H9 (cell line): Measurements from ENCODE around the gene CXCR4. TPM values are rescaled to one million over a fixed set of nuclear protein-coding genes. Genes with fewer than 3 reads are reported as not detected.

Experiments
- DNase-seq: peaks from one replicate; pipeline ENCODE4 v3.0.0-alpha.2; 2017
- H2AFZ ChIP-seq: one replicate; pipeline ENCODE4 v1.6.1; 2013; ENCODE audit warnings: mild to moderate bottlenecking, low read length, control low read depth, moderate library complexity
- H2AK5ac ChIP-seq: 2 replicates; pipeline ENCODE4 v1.6.1; 2013; ENCODE audit warnings: low read length, control low read depth, mixed read lengths; ENCODE audit not compliant: insufficient read length
- H2BK120ac ChIP-seq: one replicate; pipeline ENCODE4 v1.6.1; 2013; ENCODE audit warnings: low read depth, mild to moderate bottlenecking, low read length, control low read depth, inconsistent platforms; ENCODE audit not compliant: poor library complexity, severe bottlenecking
- H2BK12ac ChIP-seq: 2 replicates; pipeline ENCODE4 v1.6.1; 2013; ENCODE audit warnings: low read length, control low read depth, mixed read lengths, low read depth; ENCODE audit not compliant: insufficient read length
- H2BK15ac ChIP-seq: 2 replicates; pipeline ENCODE4 v1.6.1; 2013; ENCODE audit warnings: low read depth, low read length, control low read depth
- H2BK20ac ChIP-seq: one replicate; pipeline ENCODE4 v1.6.1; 2013; ENCODE audit warnings: low read depth, mild to moderate bottlenecking, low read length, control low read depth, inconsistent platforms; ENCODE audit not compliant: poor library complexity, severe bottlenecking
- H2BK5ac ChIP-seq: 2 replicates; pipeline ENCODE4 v1.6.1; 2013; ENCODE audit warnings: low read length, control low read depth, mixed read lengths; ENCODE audit not compliant: insufficient read length
- H3K14ac ChIP-seq: 2 replicates; pipeline ENCODE4 v1.6.1; 2013; ENCODE audit warnings: low read length, control low read depth; ENCODE audit not compliant: insufficient read depth
- H3K18ac ChIP-seq: 2 replicates; pipeline ENCODE4 v1.6.1; 2013; ENCODE audit warnings: low read depth, mild to moderate bottlenecking, mixed read lengths, low read length, control low read depth; ENCODE audit not compliant: insufficient read length
- H3K23ac ChIP-seq: 2 replicates; pipeline ENCODE4 v1.6.1; 2013; ENCODE audit warnings: low read length, control low read depth, mixed read lengths, low read depth; ENCODE audit not compliant: insufficient read length
- H3K23me2 ChIP-seq: 2 replicates; pipeline ENCODE4 v1.6.1; 2013; ENCODE audit warnings: low read depth, mild to moderate bottlenecking, mixed read lengths, low read length, control low read depth; ENCODE audit not compliant: insufficient read length, poor library complexity, severe bottlenecking
- H3K27ac ChIP-seq: 2 replicates; pipeline ENCODE4 v1.5.1; 2013; ENCODE audit warnings: low read length, control low read depth, mixed read lengths, low read depth; ENCODE audit not compliant: insufficient read length
- H3K27me3 ChIP-seq: 2 replicates; pipeline ENCODE4 v1.6.1; 2013; ENCODE audit warnings: low read length, control low read depth, inconsistent platforms; ENCODE audit not compliant: insufficient read depth
- H3K4ac ChIP-seq: 2 replicates; pipeline ENCODE4 v1.6.1; 2013; ENCODE audit warnings: low read depth, mild to moderate bottlenecking, control low read depth, inconsistent platforms, low read length, moderate library complexity
- H3K4me1 ChIP-seq: 2 replicates; pipeline ENCODE4 v1.6.1; 2013; ENCODE audit warnings: low read length, control low read depth, inconsistent platforms; ENCODE audit not compliant: insufficient read depth
- H3K4me2 ChIP-seq: 2 replicates; pipeline ENCODE4 v1.6.1; 2013; ENCODE audit warnings: low read length, control low read depth, mixed read lengths; ENCODE audit not compliant: insufficient read length, insufficient read depth
- H3K56ac ChIP-seq: 2 replicates; pipeline ENCODE4 v1.6.1; 2013; ENCODE audit warnings: low read depth, mild to moderate bottlenecking, mixed read lengths, low read length, control low read depth; ENCODE audit not compliant: insufficient read length
- H3K79me1 ChIP-seq: 2 replicates; pipeline ENCODE4 v1.6.1; 2013; ENCODE audit warnings: low read depth, mild to moderate bottlenecking, moderate library complexity, low read length, control low read depth, inconsistent platforms; ENCODE audit not compliant: insufficient read depth, poor library complexity, severe bottlenecking
- H3K79me2 ChIP-seq: 2 replicates; pipeline ENCODE4 v1.6.1; 2013; ENCODE audit warnings: low read length, control low read depth, inconsistent platforms; ENCODE audit not compliant: insufficient read depth
- H3K9ac ChIP-seq: 2 replicates; pipeline ENCODE4 v1.6.1; 2013; ENCODE audit warnings: low read length, control low read depth, mixed read lengths; ENCODE audit not compliant: insufficient read length; ENCODE audit errors: extremely low read depth
- H3K9me3 ChIP-seq: one replicate; pipeline ENCODE4 v1.6.1; 2013; ENCODE audit warnings: low read depth, low read length, inconsistent platforms; ENCODE audit not compliant: control insufficient read depth
- H3T11ph ChIP-seq: one replicate; pipeline ENCODE4 v1.6.1; 2013; ENCODE audit warnings: mild to moderate bottlenecking, low read length, control low read depth, inconsistent platforms
- H4K20me1 ChIP-seq: one replicate; pipeline ENCODE4 v1.6.1; 2013; ENCODE audit not compliant: control insufficient read depth, insufficient read length, insufficient read depth
- H4K5ac ChIP-seq: 2 replicates; pipeline ENCODE4 v1.6.1; 2013; ENCODE audit warnings: low read depth, mild to moderate bottlenecking, mixed read lengths, low read length, control low read depth; ENCODE audit not compliant: insufficient read length
- H4K8ac ChIP-seq: replicated peaks from 2 replicates; pipeline ENCODE4 v1.6.1; 2013; ENCODE audit warnings: low read length, control low read depth, mixed read lengths, low read depth; ENCODE audit not compliant: insufficient read length
- H4K91ac ChIP-seq: 2 replicates; pipeline ENCODE4 v1.6.1; 2013; ENCODE audit warnings: low read depth, mild to moderate bottlenecking, moderate library complexity, mixed read lengths, low read length, control low read depth; ENCODE audit not compliant: insufficient read length
- H3K27ac Mint-ChIP-seq, 3 experiments: 2 replicates in 2 of 3; 3 replicates in 1 of 3; pipeline ENCODE4 v1.8.0; 2020 to 2021; ENCODE audit warnings: mixed read lengths in 3 of 3, mild to moderate bottlenecking in 1 of 3, moderate library complexity in 1 of 3
- H3K27me3 Mint-ChIP-seq: 2 replicates; pipeline ENCODE4 v1.8.0; 2021; ENCODE audit warnings: low read depth, mild to moderate bottlenecking, moderate library complexity, mixed read lengths
- H3K36me3 Mint-ChIP-seq, 3 experiments: 2 replicates in 2 of 3; 3 replicates in 1 of 3; pipeline ENCODE4 v1.8.0; 2020 to 2021; ENCODE audit warnings: low read depth in 3 of 3, mixed read lengths in 3 of 3; ENCODE audit not compliant: insufficient read depth in 1 of 3
- H3K4me1 Mint-ChIP-seq, 2 experiments: 2 replicates each; pipeline ENCODE4 v1.8.0; 2020; ENCODE audit warnings: mixed read lengths in 2 of 2
- H3K4me3 Mint-ChIP-seq, 2 experiments: 2 replicates in 1 of 2; 3 replicates in 1 of 2; pipeline ENCODE4 v1.8.0; 2020 to 2021; ENCODE audit warnings: mild to moderate bottlenecking in 2 of 2, mixed read lengths in 2 of 2, moderate library complexity in 1 of 2
- H3K9me3 Mint-ChIP-seq, 2 experiments: 2 replicates in 1 of 2; 3 replicates in 1 of 2; pipeline ENCODE4 v1.8.0; 2020; ENCODE audit warnings: mild to moderate bottlenecking in 2 of 2, mixed read lengths in 2 of 2, moderate library complexity in 1 of 2
- CTCF ChIP-seq: fragments of 200-600 bp; sonication (generic); conservative IDR thresholded peaks from 3 replicates; pipeline ENCODE4 v1.8.0; 2021; ENCODE audit warnings: antibody characterized with exemption, mild to moderate bottlenecking
- WGBS: extraction: QIAGEN DNeasy Blood & Tissue Kit; methylation state at CpG from one replicate; pipeline ENCODE4 v1.1.7; 2013; ENCODE audit warnings: missing lambda C conversion rate, low lambda C conversion rate, mixed read lengths; ENCODE audit not compliant: insufficient read length; ENCODE audit errors: extremely low coverage; 5-methylcytosine and 5-hydroxymethylcytosine counted together
- total RNA-seq: library from RNA; stranded (reverse); gene quantifications from 2 replicates; pipeline ENCODE4 v1.2.1, GENCODE V29; 2021

The CXCR4 gene
- total RNA-seq, 1 experiment from 2014 or later: 1.0 TPM

GRCh38 chr2:136085453-136086209 lies 32.3 kb downstream of the CXCR4 start:
- no peak overlapping the region for H3K14ac ChIP-seq
- H3K4me2 ChIP-seq: no peak overlapping the region
- H3K23me2 ChIP-seq: no peaks in the 10 kb centered on the region
- no peaks in the 10 kb centered on the region for H3K27me3 ChIP-seq
- peaks cover 3 to 9% of the 10 kb centered on the region in 2 experiments; a peak in 3 of 4 replicates for H3K4me1 Mint-ChIP-seq
- H3K27ac Mint-ChIP-seq: peak overlapping the region in 1 of 3 experiments; percentile 56; a peak in 1 of 7 replicates
- peaks cover 0 to 3% (median 0%) of the 10 kb centered on the region in 3 experiments; a peak in 1 of 7 replicates for H3K36me3 Mint-ChIP-seq
- H3K4me1 ChIP-seq: peaks cover 7% of the 10 kb centered on the region; the same call in 1 of the 2 replicates
- H2BK15ac ChIP-seq: no peak overlapping the region
- H3K18ac ChIP-seq: no peak overlapping the region
- H3K9me3 Mint-ChIP-seq: peaks cover 0 to 8% of the 10 kb centered on the region in 2 experiments; a peak in 4 of 5 replicates
- H2BK120ac ChIP-seq: no peak overlapping the region
- no peak overlapping the region for H3K9ac ChIP-seq
- DNase-seq: no peak
- no peak overlapping the region for H2AFZ ChIP-seq
- H2BK5ac ChIP-seq: no peak overlapping the region
- no peak overlapping the region for H4K8ac ChIP-seq
- no peak overlapping the region for H3K56ac ChIP-seq
- no peak overlapping the region for H3T11ph ChIP-seq
- H4K20me1 ChIP-seq: no peaks in the 10 kb centered on the region
- H3K9me3 ChIP-seq: no peaks in the 10 kb centered on the region
- no peak overlapping the region for H3K23ac ChIP-seq
- no peak overlapping the region for H2BK20ac ChIP-seq
- no peak overlapping the region for H2AK5ac ChIP-seq
- no CpG with 5 or more reads among the region's 4 CpGs for WGBS
- H2BK12ac ChIP-seq: no peak overlapping the region
- H3K4ac ChIP-seq: no peak overlapping the region
- no peak overlapping the region; a peak in 1 of 5 replicates for H3K4me3 Mint-ChIP-seq
- H4K5ac ChIP-seq: no peak overlapping the region
- H3K79me1 ChIP-seq: no peaks in the 10 kb centered on the region
- H3K27ac ChIP-seq: no peak overlapping the region
- no peaks in the 10 kb centered on the region; the same call in 1 of the 2 replicates for H3K27me3 Mint-ChIP-seq
- H3K79me2 ChIP-seq: no peaks in the 10 kb centered on the region
- no peak overlapping the region for H4K91ac ChIP-seq
- TF ChIP-seq CTCF: no peak
